ENCODE results near the gene C15orf40. TPM values are rescaled to one million over a fixed set of nuclear protein-coding genes. Genes with fewer than 3 reads are reported as not detected.

The C15orf40 gene
- total and polyA plus RNA-seq, 9 of the 15 experiments (the other 6 are each of a cell fraction or from before 2014, with no cell fraction given) = 15.9 to 52.0 (median 27.0) TPM

DNA sequence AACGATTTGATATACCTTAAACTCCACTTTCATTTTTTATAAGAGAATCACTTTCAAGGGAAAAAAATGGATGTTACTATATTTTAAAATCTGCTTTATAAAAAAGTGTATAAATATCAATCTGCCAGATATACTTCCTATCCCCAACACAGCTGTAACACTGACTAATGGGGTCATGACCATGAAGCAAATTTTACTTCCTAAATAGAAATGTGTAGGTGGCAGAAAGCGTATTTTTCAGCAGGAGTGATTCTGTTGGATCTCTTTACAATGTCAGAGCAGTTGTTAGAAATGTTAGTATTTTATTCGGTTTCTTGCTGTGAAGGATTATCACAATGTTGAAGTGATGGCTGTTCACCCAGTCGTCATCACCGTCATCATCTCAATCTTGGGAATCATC lies 5.5 kb upstream of the C15orf40 start (continued):
- TF ChIP-seq, protein P1, sequence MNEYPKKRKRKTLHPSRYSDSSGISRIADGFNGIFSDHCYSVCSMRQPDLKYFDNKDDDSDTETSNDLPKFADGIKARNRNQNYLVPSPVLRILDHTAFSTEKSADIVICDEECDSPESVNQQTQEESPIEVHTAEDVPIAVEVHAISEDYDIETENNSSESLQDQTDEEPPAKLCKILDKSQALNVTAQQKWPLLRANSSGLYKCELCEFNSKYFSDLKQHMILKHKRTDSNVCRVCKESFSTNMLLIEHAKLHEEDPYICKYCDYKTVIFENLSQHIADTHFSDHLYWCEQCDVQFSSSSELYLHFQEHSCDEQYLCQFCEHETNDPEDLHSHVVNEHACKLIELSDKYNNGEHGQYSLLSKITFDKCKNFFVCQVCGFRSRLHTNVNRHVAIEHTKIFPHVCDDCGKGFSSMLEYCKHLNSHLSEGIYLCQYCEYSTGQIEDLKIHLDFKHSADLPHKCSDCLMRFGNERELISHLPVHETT (CRISPR knock-in tag; conservative IDR thresholded peaks at IDR 0.05 in 1 of 2, IDR thresholded peaks at IDR 0.05 in 1 of 2) = no peak
- TF ChIP-seq, protein P2, sequence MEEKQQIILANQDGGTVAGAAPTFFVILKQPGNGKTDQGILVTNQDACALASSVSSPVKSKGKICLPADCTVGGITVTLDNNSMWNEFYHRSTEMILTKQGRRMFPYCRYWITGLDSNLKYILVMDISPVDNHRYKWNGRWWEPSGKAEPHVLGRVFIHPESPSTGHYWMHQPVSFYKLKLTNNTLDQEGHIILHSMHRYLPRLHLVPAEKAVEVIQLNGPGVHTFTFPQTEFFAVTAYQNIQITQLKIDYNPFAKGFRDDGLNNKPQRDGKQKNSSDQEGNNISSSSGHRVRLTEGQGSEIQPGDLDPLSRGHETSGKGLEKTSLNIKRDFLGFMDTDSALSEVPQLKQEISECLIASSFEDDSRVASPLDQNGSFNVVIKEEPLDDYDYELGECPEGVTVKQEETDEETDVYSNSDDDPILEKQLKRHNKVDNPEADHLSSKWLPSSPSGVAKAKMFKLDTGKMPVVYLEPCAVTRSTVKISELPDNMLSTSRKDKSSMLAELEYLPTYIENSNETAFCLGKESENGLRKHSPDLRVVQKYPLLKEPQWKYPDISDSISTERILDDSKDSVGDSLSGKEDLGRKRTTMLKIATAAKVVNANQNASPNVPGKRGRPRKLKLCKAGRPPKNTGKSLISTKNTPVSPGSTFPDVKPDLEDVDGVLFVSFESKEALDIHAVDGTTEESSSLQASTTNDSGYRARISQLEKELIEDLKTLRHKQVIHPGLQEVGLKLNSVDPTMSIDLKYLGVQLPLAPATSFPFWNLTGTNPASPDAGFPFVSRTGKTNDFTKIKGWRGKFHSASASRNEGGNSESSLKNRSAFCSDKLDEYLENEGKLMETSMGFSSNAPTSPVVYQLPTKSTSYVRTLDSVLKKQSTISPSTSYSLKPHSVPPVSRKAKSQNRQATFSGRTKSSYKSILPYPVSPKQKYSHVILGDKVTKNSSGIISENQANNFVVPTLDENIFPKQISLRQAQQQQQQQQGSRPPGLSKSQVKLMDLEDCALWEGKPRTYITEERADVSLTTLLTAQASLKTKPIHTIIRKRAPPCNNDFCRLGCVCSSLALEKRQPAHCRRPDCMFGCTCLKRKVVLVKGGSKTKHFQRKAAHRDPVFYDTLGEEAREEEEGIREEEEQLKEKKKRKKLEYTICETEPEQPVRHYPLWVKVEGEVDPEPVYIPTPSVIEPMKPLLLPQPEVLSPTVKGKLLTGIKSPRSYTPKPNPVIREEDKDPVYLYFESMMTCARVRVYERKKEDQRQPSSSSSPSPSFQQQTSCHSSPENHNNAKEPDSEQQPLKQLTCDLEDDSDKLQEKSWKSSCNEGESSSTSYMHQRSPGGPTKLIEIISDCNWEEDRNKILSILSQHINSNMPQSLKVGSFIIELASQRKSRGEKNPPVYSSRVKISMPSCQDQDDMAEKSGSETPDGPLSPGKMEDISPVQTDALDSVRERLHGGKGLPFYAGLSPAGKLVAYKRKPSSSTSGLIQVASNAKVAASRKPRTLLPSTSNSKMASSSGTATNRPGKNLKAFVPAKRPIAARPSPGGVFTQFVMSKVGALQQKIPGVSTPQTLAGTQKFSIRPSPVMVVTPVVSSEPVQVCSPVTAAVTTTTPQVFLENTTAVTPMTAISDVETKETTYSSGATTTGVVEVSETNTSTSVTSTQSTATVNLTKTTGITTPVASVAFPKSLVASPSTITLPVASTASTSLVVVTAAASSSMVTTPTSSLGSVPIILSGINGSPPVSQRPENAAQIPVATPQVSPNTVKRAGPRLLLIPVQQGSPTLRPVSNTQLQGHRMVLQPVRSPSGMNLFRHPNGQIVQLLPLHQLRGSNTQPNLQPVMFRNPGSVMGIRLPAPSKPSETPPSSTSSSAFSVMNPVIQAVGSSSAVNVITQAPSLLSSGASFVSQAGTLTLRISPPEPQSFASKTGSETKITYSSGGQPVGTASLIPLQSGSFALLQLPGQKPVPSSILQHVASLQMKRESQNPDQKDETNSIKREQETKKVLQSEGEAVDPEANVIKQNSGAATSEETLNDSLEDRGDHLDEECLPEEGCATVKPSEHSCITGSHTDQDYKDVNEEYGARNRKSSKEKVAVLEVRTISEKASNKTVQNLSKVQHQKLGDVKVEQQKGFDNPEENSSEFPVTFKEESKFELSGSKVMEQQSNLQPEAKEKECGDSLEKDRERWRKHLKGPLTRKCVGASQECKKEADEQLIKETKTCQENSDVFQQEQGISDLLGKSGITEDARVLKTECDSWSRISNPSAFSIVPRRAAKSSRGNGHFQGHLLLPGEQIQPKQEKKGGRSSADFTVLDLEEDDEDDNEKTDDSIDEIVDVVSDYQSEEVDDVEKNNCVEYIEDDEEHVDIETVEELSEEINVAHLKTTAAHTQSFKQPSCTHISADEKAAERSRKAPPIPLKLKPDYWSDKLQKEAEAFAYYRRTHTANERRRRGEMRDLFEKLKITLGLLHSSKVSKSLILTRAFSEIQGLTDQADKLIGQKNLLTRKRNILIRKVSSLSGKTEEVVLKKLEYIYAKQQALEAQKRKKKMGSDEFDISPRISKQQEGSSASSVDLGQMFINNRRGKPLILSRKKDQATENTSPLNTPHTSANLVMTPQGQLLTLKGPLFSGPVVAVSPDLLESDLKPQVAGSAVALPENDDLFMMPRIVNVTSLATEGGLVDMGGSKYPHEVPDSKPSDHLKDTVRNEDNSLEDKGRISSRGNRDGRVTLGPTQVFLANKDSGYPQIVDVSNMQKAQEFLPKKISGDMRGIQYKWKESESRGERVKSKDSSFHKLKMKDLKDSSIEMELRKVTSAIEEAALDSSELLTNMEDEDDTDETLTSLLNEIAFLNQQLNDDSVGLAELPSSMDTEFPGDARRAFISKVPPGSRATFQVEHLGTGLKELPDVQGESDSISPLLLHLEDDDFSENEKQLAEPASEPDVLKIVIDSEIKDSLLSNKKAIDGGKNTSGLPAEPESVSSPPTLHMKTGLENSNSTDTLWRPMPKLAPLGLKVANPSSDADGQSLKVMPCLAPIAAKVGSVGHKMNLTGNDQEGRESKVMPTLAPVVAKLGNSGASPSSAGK (IDR thresholded peaks at IDR 0.05) = no peak
- no peak for TF ChIP-seq EGR1 (conservative IDR thresholded peaks at IDR 0.05)
- TF ChIP-seq CREBBP (IDR thresholded peaks at IDR 0.05; ENCODE audit: low read depth, low read length) = no peak
- TF ChIP-seq LARP7 (IDR thresholded peaks at IDR 0.05) = no peak
- TF ChIP-seq, protein P3, sequence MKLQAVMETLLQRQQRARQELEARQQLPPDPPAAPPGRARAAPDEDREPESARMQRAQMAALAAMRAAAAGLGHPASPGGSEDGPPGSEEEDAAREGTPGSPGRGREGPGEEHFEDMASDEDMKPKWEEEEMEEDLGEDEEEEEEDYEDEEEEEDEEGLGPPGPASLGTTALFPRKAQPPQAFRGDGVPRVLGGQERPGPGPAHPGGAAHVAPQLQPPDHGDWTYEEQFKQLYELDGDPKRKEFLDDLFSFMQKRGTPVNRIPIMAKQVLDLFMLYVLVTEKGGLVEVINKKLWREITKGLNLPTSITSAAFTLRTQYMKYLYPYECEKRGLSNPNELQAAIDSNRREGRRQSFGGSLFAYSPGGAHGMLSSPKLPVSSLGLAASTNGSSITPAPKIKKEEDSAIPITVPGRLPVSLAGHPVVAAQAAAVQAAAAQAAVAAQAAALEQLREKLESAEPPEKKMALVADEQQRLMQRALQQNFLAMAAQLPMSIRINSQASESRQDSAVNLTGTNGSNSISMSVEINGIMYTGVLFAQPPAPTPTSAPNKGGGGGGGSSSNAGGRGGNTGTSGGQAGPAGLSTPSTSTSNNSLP (IDR thresholded peaks at IDR 0.05; ENCODE audit: borderline replicate concordance, low read depth, low read length) = no peak
- TF ChIP-seq CHD2 (IDR thresholded peaks at IDR 0.05; ENCODE audit: low read depth, low read length) = no peak
- TF ChIP-seq, protein P4, sequence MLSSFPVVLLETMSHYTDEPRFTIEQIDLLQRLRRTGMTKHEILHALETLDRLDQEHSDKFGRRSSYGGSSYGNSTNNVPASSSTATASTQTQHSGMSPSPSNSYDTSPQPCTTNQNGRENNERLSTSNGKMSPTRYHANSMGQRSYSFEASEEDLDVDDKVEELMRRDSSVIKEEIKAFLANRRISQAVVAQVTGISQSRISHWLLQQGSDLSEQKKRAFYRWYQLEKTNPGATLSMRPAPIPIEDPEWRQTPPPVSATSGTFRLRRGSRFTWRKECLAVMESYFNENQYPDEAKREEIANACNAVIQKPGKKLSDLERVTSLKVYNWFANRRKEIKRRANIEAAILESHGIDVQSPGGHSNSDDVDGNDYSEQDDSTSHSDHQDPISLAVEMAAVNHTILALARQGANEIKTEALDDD (IDR thresholded peaks at IDR 0.05) = no peak

Data from K562 (cell line).